ENCODE measurements around the gene APBA2. TPM values are rescaled to one million over a fixed set of nuclear protein-coding genes. Genes with fewer than 3 reads are reported as not detected.
A peak's percentile ranks its signal among the peaks of the same experiment; 100 is the strongest.

The APBA2 gene
- total RNA-seq, 1 experiment from 2014 or later: 27.6 TPM

DNA sequence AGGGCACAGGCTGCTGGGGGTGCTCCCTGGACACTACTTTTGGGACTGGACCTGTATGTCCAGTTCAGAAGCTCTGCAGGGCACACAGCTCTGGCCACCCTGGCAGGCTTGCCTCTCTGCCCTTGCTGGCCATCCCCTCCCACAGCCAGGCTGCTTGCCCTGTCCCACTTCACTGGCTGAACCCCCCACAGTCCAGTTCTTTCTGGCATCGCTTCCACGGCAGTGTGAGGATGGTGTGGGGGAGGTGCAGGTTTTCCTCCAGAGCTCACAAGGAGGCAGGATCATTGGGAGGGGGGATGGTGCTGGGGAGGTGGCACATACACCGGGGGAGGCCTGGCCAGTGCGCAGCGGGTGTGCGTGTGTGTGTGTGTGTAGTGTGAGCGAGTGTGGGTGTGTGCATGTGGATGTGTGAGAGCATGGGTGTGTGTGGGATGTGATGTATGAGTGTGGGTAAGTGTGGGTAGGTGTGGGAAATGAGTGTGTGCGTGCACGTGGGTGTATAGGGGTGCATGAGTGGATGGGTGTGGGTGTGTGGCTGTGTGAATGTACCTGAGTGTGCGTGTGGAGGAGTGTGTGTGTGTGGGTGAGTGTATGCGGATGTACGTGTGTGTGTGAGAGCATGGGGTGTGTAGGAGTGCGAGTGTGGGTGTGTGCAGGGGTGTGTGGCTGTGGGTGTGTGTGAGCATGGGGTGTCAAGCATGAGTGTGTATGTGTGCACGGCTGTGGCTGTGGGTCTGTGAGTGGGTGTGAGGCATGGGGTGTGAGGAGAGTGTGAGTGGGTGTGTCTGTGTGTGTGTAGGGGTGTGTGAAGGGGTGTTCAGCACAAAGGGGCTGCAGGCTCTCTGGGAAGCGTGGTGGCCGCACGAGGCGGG lies 228.7 kb downstream of the APBA2 start:
- no peak for DNase-seq (ENCODE audit: low spot score)
- in situ Hi-C loops (cut with HindIII; ENCODE audit: low sequenced_read_pairs): no loop called here

DNA sequence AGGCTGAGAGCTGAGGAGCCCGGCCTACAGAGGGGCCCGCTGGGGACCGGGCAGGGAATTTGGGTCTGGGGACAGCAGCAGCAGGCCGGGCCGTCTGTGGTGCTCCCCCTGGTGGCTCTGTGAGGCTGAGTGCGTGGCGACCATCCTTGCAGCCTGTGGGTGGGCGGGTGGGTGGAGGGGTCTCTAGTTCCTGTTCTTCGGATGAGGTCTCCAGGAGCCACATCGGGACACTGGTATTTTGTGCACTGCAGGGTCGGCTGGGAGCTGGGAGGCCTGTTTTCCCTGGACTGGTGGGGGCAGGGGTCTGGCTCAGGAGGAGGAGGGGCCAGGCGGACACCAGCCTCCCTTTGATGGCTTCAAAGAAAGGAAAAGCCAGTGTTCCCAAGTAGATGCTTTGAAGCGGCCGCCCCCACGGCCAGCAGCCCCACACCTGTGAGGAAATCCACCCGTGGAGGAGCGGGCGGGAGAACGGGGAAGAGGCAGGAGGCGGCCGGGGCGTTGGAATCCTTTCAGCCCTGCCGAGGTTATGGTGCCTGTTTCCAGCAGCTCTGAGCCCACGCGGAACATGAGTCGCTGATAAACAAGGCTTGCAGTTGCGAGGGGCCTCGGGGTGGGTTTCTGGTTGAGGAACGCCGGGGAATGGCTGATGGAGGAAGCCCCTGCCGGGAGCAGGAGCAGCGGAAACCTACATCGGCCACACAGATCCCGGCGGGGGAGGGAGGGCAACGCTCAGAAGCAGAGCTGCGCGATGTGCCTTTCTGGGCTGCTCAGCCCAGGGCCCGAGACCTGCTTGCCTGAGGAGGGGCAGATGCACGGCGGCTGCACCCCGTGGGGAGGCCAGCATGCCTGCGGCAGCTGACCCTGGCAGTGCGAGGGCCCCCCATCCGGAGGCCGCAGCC lies 229.6 kb downstream of the APBA2 start:
- peak; percentile 66 for DNase-seq (ENCODE audit: low spot score)
- in situ Hi-C loops (cut with HindIII; ENCODE audit: low sequenced_read_pairs): no loop called here

DNA sequence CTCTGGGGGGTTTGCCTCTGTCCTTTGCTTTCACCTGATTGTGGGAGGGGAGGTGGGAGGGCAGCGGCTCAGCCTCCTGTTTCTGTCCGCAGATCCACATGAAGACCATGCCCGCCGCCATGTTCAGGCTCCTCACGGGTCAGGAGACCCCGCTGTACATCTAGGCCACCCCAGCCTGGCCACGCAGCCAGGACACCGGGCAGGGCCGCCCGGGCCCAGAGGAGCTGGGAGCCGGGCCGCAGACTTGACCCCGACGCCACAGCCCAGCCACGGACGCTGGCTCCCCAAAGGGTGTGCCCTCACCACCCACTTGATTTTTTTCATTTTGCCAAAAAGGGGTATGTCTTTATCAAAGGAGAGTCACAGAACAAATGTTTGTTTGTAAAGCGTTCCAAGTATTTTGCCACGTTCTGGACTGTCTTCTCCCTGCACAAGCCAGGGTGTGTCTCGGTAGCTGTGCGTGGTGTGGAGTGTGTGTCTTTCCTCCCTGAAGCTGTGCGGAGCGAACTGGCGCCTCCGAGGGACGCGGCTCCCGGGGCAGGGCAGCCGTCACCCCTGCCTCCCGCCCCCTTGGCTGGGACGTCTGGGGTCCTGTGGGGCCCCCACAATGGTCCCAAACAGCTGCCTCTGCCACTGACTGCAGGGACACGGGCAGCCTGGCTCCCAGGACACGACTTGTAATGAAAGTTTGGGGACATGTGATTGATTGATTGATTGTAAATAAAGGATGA lies 231.4 kb downstream of the APBA2 start:
- no peak for DNase-seq (ENCODE audit: low spot score)
- in situ Hi-C loops (cut with HindIII; ENCODE audit: low sequenced_read_pairs): no loop called here

DNA sequence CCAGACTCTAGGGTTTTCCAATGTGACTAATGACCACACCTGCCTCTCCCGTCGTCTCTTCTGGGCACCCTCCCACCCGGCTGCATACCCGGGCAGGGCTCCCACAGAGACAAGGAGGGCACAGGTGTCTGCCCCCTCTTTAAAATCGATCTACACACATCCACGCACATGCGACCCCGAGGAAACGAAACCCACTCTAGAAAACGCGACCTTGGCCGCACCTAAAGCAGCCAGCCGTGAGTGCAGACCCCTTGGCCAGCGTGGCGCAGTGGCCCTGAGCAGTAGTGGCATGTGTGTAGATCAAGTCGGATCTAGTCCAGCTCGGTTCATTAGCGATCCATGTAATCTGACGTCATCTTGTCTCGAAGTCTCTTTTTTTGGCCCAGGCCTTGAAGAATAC lies 232.0 kb downstream of the APBA2 start:
- in situ Hi-C loops (cut with HindIII; ENCODE audit: low sequenced_read_pairs): no loop called here
- DNase-seq (ENCODE audit: low spot score): no peak

DNA sequence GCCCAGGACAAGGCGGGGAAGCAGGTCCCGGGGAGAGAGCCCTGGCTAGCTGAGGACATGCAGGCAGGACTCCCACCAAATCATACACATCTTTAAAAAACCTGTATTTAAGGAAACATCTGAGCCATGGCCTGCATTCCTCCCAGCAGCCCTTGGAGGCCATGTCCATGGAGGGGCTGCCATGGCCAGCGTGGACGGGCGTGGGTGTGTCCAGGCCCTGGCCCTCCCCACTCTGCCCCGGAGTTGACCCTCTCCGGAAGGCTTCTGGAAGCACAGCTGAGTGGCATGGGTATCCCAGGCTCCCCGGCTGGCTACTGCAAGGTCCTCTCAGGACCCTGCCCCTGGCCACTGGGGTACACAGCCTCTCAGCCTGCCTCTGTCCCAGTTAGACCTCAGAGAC lies 234.1 kb downstream of the APBA2 start:
- DNase-seq (ENCODE audit: low spot score): no peak
- in situ Hi-C loops (cut with HindIII; ENCODE audit: low sequenced_read_pairs): no loop called here

DNA sequence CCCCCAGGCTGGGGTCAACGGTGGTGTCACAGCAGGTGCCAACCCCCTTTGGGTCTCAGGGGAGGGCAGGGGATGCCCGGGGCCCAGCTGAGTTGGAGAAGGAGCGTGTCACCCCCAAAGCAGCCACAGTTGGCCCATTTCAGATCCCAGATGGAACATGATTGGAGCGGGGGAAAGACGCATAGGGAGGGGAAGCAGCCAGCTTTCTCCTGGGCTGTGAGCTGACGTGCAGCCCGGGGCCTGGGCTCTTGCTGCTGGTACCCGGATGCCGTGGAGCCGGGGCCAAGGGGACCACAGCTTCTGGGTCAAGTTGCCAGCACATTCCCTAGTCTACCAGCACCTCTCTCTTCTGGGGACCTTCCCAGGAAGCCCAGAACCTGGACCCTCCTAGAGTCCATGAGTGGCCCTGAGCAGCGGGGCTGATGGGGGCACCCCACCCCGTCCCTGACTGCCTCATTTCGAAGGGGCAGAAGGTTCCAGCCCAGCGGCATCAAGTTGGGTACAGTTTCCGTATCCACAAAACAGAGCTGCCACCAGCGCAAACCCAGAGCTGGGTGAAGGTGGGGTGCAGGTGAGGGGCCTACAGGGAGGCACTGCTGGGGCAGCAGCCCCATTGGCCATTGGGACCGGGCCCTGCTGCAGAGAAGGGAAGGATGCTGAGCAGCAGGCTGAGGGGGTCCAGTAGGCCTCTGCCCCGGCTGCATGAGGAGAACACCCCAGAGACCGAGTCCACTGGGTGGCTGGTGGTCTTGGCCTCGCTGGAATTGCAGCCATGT lies 235.0 kb downstream of the APBA2 start:
- in situ Hi-C loops (cut with HindIII; ENCODE audit: low sequenced_read_pairs): no loop called here
- DNase-seq (ENCODE audit: low spot score): no peak

DNA sequence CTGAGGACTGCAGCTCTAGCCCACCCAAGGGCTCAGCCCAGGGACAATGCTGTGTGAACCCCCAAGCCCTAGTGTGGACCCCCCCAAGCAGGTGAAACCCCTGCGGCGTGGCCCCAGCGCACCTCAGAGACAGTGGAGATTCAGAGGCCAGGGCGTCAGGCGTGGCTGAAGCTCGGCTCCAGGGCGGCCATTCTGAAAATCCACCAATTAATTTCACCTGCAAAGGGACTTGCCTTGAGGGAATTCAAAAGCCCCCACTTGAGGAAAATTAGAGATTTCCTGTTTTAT lies 235.5 kb downstream of the APBA2 start:
- in situ Hi-C loops (cut with HindIII; ENCODE audit: low sequenced_read_pairs): no loop called here
- DNase-seq (ENCODE audit: low spot score): no peak

DNA sequence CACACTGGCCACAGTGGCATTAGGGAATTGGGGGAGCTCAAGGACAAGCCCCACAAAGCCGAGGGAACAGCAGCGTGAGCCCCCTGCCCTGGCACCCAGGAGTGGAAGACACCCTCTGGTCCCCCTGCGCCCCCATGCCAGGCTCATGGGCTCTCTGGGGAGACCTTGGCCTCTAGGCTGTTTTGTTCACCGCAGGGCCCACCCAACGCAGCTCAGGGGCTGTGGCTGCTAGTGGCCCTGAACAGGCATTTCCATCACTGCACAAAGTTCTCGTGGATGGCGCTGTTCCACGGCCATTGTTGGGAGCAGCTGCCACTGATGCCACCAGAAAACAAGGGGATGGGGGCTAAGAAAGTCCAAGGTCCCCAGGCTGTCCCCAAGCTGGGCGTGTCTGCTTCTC lies 236.1 kb downstream of the APBA2 start:
- DNase-seq (ENCODE audit: low spot score): no peak
- in situ Hi-C loops (cut with HindIII; ENCODE audit: low sequenced_read_pairs): no loop called here

DNA sequence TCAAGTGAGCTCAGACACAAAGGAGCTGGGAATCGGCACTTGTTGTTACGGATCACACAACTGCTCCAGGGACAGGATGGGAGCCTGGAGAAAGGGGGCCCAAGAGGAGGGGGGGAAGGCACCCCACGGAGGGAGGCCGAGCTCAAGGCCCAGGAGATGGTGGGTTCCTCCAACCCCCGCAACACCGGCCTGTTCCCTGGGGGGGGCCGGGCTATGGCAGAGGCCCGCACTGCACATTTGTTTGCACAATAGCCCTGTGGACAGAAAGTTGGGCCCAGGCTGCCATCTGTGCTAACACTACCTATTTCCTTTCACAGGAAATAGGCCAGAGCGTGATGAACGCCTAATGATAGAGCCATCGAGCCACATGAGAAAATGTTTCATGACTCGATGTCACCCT lies 236.7 kb downstream of the APBA2 start:
- no peak for DNase-seq (ENCODE audit: low spot score)
- in situ Hi-C loops (cut with HindIII; ENCODE audit: low sequenced_read_pairs): no loop called here

DNA sequence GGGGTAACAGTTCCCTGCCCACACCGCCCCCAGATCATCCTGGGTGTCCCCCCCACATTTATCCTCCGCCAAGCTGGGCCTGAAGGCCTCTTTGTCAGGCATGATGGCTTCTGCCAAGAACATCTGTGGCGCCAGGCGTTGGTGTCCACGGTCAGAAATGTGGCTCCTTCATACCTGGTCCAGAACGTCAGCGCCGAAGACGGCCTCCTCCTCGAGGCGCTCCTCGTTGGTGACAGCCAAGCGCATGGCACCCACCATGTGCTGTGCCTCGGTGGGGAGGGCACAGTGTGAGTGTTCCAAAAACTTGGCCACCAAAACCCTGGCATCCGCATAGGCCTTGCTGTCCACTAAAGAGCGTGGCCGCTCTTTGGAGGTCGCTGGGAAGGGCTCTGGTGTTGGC lies 237.4 kb downstream of the APBA2 start:
- in situ Hi-C loops (cut with HindIII; ENCODE audit: low sequenced_read_pairs): no loop called here
- no peak for DNase-seq (ENCODE audit: low spot score)

DNA sequence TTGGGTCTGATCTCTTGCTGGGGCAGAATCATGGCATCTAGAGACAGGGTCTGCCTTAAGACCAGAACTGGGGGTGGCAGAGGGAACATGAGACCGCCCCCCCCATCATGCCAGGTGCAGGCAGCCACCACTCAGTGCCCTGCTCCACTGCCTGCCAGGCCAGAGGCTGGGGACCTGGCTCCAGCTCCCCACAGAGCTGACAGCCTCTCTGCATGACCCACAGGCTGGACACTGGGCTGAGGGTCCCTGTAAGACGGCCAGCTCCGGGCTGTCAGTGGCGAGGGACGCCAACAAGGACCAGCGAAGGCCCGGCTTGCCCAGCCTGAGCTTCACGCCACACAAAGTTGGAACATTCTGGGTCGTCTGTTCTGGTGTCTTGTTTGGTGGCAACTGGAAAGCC lies 238.2 kb downstream of the APBA2 start:
- in situ Hi-C loops (cut with HindIII; ENCODE audit: low sequenced_read_pairs): no loop called here
- DNase-seq (ENCODE audit: low spot score): no peak

DNA sequence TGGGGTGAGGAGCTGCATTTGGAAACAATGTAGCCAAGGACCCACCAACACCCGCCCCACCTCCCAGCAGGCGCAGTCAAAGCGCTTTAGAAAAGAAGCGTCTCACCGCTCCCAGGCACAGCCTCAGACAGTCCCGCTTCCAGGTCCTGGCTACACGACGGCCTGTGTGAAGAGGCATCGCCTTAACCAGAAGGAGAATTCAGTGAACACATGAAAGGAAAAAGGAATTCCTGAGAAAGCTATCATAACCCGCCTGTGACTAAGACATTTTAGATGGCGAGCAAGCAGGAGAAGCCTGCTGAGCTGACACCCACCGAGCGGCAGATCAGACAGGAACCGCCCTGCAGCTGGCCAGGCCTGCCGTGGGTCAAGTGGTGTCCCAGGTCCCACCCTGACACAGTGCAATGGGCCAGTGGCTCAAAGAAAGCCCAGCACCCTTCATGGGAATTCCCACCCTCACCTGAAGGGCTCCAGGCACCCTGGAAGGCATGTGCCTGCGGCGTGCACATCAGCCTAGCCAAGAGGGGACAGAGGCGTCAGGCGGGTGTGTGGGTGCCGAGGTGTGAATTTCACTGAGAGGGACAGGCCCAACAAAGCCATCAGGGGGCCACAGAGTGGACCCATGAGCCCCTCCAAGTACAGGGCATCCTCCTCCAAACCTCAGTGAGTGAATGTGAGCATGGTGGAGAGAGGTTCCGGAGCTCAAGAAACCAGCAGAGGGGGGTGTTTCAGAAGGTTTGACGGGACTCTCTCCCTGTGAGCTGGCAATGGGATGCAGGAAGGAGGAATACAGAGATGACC lies 239.0 kb downstream of the APBA2 start:
- DNase-seq (ENCODE audit: low spot score): no peak
- in situ Hi-C loops (cut with HindIII; ENCODE audit: low sequenced_read_pairs): no loop called here

DNA sequence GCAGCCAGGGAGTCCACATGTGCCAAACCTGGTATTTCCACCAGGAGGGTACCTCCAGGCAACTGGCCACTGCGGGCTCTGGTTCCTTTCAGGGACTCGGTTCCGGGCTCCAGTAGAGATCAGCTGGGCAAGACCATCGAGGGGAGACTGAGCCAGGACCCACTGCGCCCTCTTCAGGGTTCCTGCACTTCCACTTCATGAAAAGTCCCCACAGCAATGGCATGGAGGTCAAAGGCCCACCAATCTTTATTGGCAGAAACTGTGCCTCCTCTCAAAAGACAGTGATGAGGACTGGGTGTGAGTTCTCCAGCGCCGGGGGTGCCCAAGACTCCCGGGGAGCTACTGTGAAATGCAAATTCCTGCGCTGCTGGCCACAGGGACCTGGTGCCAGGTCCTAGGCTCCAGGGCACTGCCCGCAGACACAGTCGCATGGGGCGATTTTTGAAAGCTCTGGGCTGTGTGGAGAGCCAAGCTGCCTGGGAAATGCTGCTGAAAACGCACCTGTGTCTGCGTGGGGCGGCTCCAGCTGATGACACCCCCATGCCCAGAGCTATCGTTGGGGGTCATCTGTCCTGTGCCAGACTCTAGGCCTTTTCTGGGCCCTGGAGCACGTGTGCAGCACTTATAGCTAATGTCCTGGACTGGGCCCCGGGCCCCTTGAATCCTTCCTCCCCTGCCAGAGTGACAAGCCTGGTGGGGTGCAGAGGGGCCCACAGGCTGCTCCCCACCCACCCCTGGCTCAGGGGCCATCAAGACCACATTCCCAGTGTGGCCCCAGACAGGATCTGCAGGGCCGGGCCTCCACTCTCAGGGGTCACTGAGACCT lies 239.8 kb downstream of the APBA2 start:
- no peak for DNase-seq (ENCODE audit: low spot score)
- in situ Hi-C loops (cut with HindIII; ENCODE audit: low sequenced_read_pairs): no loop called here

DNA sequence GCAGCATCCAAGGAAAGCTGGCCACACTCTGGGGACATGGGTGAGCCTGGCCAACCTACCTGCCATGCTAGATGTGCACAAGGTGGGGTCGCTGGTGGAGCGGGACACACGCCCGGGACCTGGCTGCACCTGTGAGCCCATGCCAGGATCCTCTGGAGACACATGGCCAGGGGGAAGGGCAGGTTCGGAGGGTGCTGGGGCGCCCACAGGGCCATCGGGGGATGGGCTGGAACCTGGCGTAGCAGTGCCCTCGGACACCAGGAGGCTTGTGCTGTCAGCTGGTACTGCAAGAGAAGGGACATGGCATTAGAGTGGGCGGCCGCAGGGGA lies 240.4 kb downstream of the APBA2 start:
- in situ Hi-C loops (cut with HindIII; ENCODE audit: low sequenced_read_pairs): no loop called here
- no peak for DNase-seq (ENCODE audit: low spot score)

DNA sequence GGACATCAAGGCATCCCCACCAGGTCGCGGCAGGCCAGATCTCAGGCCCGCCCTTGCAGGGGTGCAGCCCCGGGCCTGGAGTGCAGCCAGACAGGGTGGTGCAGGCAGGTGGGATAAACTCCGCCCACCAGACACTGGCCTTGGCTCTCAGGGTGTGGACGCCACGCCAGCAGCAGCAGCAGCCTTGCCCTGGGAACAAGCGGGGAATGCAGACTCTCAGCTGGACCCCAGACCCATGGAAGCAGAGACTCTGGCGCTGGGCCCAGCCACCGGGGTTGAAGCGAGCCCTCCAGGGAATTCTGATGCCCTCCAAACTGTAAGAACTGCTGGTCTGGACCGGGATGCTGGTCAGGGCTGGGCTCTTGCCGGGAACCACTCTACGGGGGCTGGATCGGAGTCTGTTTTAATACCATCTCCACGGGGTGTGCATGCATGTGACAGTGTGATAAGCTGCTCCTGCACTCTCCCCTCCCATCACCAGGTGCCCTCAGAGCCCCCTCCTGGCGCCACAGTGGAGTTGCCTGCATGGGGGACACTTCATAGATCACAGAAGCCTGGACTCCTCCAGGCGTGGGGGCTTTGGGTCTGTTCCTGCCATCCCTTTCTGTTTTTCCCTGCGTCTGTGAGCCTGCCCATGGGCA lies 241.2 kb downstream of the APBA2 start:
- in situ Hi-C loops (cut with HindIII; ENCODE audit: low sequenced_read_pairs): no loop called here
- no peak for DNase-seq (ENCODE audit: low spot score)

DNA sequence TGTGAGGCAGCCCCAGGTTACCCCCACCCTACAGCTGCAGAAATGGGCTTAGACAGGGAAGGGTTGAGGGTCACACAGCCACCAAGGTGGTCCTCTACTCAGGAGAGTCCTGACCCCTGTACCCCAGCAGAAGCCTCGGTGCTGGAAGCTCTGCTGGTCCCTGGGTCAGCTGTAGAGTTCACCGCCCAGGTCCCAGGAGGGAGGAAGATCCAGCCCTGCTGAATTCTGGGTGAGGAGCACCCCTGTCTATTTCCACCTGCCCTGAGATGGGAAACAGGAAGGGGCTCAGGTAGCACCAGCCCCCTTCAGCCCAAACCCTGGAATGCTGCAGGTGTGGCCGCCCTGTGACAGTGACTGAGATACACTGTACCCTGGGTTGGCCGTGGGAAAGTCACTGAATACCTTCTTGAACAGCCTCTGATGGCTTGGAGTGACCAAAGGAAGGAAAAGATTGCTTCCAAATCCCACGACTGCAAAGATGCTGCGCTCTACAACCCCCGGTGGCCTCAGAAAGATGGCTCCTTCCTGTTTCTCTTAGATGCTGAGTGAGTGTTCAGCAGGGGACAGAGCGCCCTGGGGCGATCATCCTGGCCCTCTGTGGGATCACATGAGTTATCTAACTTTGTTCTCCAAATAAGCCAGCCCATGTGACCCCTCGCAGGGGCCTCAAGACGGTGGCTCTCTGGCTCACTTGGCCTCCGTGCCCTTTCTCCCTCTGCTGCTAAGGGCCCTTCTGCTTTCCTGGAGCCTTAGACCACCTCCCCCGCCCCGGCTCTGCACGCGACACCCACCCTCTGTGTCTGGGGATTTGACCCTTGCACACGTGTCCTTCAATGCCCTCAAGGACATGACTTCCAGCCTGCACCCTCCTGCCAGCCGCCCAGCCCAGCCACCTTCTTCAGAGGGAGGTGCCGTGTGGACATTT lies 242.0 kb downstream of the APBA2 start:
- no peak for DNase-seq (ENCODE audit: low spot score)
- in situ Hi-C loops (cut with HindIII; ENCODE audit: low sequenced_read_pairs): no loop called here
